ENCODE measurements around the gene KRTAP5-1. TPM values are rescaled to one million over a fixed set of nuclear protein-coding genes. Genes with fewer than 3 reads are reported as not detected.

KRTAP5-1 gene
- total RNA-seq, 1 experiment from 2014 or later = not detected

DNA sequence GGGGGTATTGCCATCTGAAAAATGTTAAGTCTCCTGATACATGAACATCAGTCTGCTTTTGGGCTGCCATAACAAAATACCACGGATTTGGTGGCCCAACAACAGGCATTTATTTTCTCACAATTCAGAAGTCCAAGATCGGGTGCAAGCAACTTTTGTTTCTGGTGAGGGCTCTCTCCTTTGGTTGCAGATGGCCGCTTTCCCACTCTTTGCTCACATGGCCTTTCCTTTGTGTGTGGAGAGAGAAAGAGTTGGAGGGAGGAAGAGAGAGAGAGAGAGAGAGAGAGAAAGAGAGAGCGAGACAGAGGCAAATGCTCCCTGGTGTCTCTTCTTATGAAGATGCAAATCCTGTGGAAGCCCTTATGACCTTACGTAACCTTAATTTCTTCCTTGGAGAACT, 15.5 kb upstream of the KRTAP5-1 start:
- H3K4me1 ChIP-seq (ENCODE audit: control insufficient read depth in 1 of 2, insufficient read depth in 2 of 2, low read length in 2 of 2) = peaks cover 0 to 2% of the 10 kb centered on the region in 2 experiments; a peak in 1 of 4 replicates
- no peak overlapping the region for H3K4me3 ChIP-seq (replicated peaks in 1 of 2; ENCODE audit: low read depth in 1 of 2, low read length in 2 of 2)
- no peak overlapping the region for H3K4me2 ChIP-seq (ENCODE audit: low read length)
- ChIA-PET RAD21 (ENCODE audit: low non-redundant PET in 1 of 2, low total read pairs in 2 of 2, uncharacterized antibody in 2 of 2, unreplicated experiment in 2 of 2) (no interaction called here), POLR2A (no interaction called here), CTCF (no interaction called here)
- no peak overlapping the region for H3K9ac ChIP-seq (ENCODE audit: low read length)
- BruUV-seq (replicated peaks) = no TSS peak
- no peaks in the 10 kb centered on the region for H3K9me2 ChIP-seq (ENCODE audit: insufficient read depth)
- H3K36me3 ChIP-seq (ENCODE audit: control insufficient read depth in 1 of 2, insufficient read depth in 2 of 2, low read length in 2 of 2) = no peaks in the 10 kb centered on the region
- H4K20me1 ChIP-seq (ENCODE audit: insufficient read depth) = no peaks in the 10 kb centered on the region
- H3K27me3 ChIP-seq (ENCODE audit: insufficient read depth, low read length) = peaks cover 18% of the 10 kb centered on the region; the same call in 1 of the 2 replicates
- TF ChIP-seq, protein P1, sequence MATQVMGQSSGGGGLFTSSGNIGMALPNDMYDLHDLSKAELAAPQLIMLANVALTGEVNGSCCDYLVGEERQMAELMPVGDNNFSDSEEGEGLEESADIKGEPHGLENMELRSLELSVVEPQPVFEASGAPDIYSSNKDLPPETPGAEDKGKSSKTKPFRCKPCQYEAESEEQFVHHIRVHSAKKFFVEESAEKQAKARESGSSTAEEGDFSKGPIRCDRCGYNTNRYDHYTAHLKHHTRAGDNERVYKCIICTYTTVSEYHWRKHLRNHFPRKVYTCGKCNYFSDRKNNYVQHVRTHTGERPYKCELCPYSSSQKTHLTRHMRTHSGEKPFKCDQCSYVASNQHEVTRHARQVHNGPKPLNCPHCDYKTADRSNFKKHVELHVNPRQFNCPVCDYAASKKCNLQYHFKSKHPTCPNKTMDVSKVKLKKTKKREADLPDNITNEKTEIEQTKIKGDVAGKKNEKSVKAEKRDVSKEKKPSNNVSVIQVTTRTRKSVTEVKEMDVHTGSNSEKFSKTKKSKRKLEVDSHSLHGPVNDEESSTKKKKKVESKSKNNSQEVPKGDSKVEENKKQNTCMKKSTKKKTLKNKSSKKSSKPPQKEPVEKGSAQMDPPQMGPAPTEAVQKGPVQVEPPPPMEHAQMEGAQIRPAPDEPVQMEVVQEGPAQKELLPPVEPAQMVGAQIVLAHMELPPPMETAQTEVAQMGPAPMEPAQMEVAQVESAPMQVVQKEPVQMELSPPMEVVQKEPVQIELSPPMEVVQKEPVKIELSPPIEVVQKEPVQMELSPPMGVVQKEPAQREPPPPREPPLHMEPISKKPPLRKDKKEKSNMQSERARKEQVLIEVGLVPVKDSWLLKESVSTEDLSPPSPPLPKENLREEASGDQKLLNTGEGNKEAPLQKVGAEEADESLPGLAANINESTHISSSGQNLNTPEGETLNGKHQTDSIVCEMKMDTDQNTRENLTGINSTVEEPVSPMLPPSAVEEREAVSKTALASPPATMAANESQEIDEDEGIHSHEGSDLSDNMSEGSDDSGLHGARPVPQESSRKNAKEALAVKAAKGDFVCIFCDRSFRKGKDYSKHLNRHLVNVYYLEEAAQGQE (IDR thresholded peaks at IDR 0.05; ENCODE audit: low read depth) = no peak
- no peak for TF ChIP-seq SP1 (IDR thresholded peaks at IDR 0.05; ENCODE audit: low read depth)
- H2AFZ ChIP-seq (ENCODE audit: low read depth, low read length, poor library complexity, severe bottlenecking) = no peak overlapping the region
- intact Hi-C loops (cut with micrococcal nuclease) = no loop called here
- H3K79me2 ChIP-seq (ENCODE audit: insufficient read depth, low read length) = no peaks in the 10 kb centered on the region
- no peak overlapping the region for H3K27ac ChIP-seq (ENCODE audit: low read depth, low read length)
- no peaks in the 10 kb centered on the region for H3K9me3 ChIP-seq (ENCODE audit: control insufficient read depth in 1 of 2, insufficient read depth in 1 of 2, low read depth in 1 of 2, low read length in 2 of 2)
- no peak for ATAC-seq
- no peak for DNase-seq (ENCODE audit: low read depth, low spot score)

DNA sequence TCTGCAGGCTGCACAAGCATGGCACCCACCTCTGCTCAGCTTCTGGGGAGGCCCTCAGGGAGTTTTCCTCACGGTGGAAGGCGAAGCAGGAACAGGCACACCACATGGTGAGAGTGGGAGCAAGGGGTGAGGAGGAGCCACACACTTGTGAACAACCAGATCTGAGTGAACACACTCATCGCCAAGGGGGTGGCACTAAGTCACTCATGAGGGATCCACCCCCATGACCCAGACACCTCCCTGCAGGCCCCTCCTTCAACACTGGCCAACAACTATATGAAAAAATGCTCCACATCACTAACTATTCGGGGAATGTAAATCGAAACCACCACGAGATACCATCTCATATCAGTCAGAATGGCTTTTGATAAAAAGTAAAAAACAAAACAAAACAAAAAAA, 13.7 kb upstream of the KRTAP5-1 start:
- ATAC-seq = no peak
- intact Hi-C loops (cut with micrococcal nuclease) = no loop called here
- RAD21 ChIA-PET (ENCODE audit: low non-redundant PET in 1 of 2, low total read pairs in 2 of 2, uncharacterized antibody in 2 of 2, unreplicated experiment in 2 of 2) = no interaction called here
- Histone ChIP-seq H3K4me3 (replicated peaks in 1 of 2; ENCODE audit: low read depth in 1 of 2, low read length in 2 of 2) (no peak overlapping the region), H3K9me2 (ENCODE audit: insufficient read depth) (no peaks in the 10 kb centered on the region), H3K36me3 (ENCODE audit: control insufficient read depth in 1 of 2, insufficient read depth in 2 of 2, low read length in 2 of 2) (no peaks in the 10 kb centered on the region), H3K27me3 (ENCODE audit: insufficient read depth, low read length) (peaks cover 19% of the 10 kb centered on the region; the same call in 1 of the 2 replicates), H3K79me2 (ENCODE audit: insufficient read depth, low read length) (no peaks in the 10 kb centered on the region), H2AFZ (ENCODE audit: low read depth, low read length, poor library complexity, severe bottlenecking) (no peak overlapping the region), H3K4me1 (ENCODE audit: control insufficient read depth in 1 of 2, insufficient read depth in 2 of 2, low read length in 2 of 2) (peaks cover 0 to 3% of the 10 kb centered on the region in 2 experiments; a peak in 1 of 4 replicates), H3K27ac (ENCODE audit: low read depth, low read length) (no peak overlapping the region), H4K20me1 (ENCODE audit: insufficient read depth) (no peaks in the 10 kb centered on the region), H3K9me3 (ENCODE audit: control insufficient read depth in 1 of 2, insufficient read depth in 1 of 2, low read depth in 1 of 2, low read length in 2 of 2) (no peaks in the 10 kb centered on the region), H3K9ac (ENCODE audit: low read length) (no peak overlapping the region), H3K4me2 (ENCODE audit: low read length) (no peak overlapping the region)
- no TSS peak for BruUV-seq (replicated peaks)
- POLR2A ChIA-PET = no interaction called here
- CTCF ChIA-PET = interaction anchor here (1.2 kb wide), 1 partner anchor 52 kb away, joined by 3 read pairs; no protein-coding TSS in a partner anchor
- no peak for DNase-seq (ENCODE audit: low read depth, low spot score)
- TF ChIP-seq ZFX (IDR thresholded peaks at IDR 0.05) (no peak), ZNF274 (IDR thresholded peaks at IDR 0.05; ENCODE audit: low read depth, low read length) (no peak), SRF (IDR thresholded peaks at IDR 0.05; ENCODE audit: low read depth) (no peak), POLR2A (IDR thresholded peaks at IDR 0.05; ENCODE audit: borderline replicate concordance, extremely low read depth, insufficient read depth, insufficient read length) (no peak), CBX3 (IDR thresholded peaks at IDR 0.05; ENCODE audit: low read depth) (no peak), SIN3A (IDR thresholded peaks at IDR 0.05; ENCODE audit: low read depth) (no peak), EZH2phosphoT487 (IDR thresholded peaks at IDR 0.05; ENCODE audit: borderline replicate concordance) (no peak), EGR1 (IDR thresholded peaks at IDR 0.05; ENCODE audit: low read depth) (no peak), POLR2AphosphoS5 (IDR thresholded peaks at IDR 0.05; ENCODE audit: low read depth, low read length) (no peak), SP1 (IDR thresholded peaks at IDR 0.05; ENCODE audit: low read depth) (no peak), CEBPB (IDR thresholded peaks at IDR 0.05; ENCODE audit: low read depth) (no peak)
- TF ChIP-seq, protein P2, sequence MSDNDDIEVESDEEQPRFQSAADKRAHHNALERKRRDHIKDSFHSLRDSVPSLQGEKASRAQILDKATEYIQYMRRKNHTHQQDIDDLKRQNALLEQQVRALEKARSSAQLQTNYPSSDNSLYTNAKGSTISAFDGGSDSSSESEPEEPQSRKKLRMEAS (IDR thresholded peaks at IDR 0.05) = no peak
- TF ChIP-seq, protein P3, sequence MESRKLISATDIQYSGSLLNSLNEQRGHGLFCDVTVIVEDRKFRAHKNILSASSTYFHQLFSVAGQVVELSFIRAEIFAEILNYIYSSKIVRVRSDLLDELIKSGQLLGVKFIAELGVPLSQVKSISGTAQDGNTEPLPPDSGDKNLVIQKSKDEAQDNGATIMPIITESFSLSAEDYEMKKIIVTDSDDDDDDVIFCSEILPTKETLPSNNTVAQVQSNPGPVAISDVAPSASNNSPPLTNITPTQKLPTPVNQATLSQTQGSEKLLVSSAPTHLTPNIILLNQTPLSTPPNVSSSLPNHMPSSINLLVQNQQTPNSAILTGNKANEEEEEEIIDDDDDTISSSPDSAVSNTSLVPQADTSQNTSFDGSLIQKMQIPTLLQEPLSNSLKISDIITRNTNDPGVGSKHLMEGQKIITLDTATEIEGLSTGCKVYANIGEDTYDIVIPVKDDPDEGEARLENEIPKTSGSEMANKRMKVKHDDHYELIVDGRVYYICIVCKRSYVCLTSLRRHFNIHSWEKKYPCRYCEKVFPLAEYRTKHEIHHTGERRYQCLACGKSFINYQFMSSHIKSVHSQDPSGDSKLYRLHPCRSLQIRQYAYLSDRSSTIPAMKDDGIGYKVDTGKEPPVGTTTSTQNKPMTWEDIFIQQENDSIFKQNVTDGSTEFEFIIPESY (IDR thresholded peaks at IDR 0.05; ENCODE audit: extremely low read depth, insufficient replicate concordance, low read length) = no peak

All from HCT116 (cell line).